Fibroblast of lung (primary cell): ENCODE data around the gene CPNE8. TPM values are rescaled to one million over a fixed set of nuclear protein-coding genes. Genes with fewer than 3 reads are reported as not detected.

Source experiments
- DNase-seq, 2 donors: peaks; one replicate each; pipeline versions ENCODE4 v3.0.0 to v3.0.0-alpha.2; 2010; ENCODE audit warnings: low read depth in 2 of 2
- H2AFZ ChIP-seq: 2 replicates; pipeline ENCODE4 v1.5.1; 2012; ENCODE audit warnings: low read length, control low read depth, inconsistent platforms
- H3K27ac ChIP-seq: 2 replicates; pipeline ENCODE4 v1.5.1; 2011; ENCODE audit warnings: low read length, control low read depth; ENCODE audit not compliant: insufficient read depth
- H3K27me3 ChIP-seq: 2 replicates; pipeline ENCODE4 v1.5.1; 2011; ENCODE audit warnings: mild to moderate bottlenecking, low read length; ENCODE audit not compliant: control insufficient read depth, insufficient read depth
- H3K36me3 ChIP-seq: 2 replicates; pipeline ENCODE4 v1.5.1; 2011; ENCODE audit warnings: low read length; ENCODE audit not compliant: control insufficient read depth, insufficient read depth
- H3K4me1 ChIP-seq: 2 replicates; pipeline ENCODE4 v1.5.1; 2011; ENCODE audit warnings: low read length; ENCODE audit not compliant: control insufficient read depth, insufficient read depth; ENCODE audit errors: extremely low read depth
- H3K4me2 ChIP-seq: 2 replicates; pipeline ENCODE4 v1.5.1; 2011; ENCODE audit warnings: low read length, control low read depth; ENCODE audit not compliant: insufficient read depth; ENCODE audit errors: extremely low read depth
- H3K4me3 ChIP-seq, 4 experiments: fragments of 200-600 bp in 1 of 4; sonication (generic) in 1 of 4; replicated peaks in 1 of 4; 2 replicates each; pipeline ENCODE4 v1.5.1; 2011 to 2016; ENCODE audit warnings: low read length in 4 of 4, low read depth in 3 of 4, mild to moderate bottlenecking in 3 of 4, control low read depth in 2 of 4, inconsistent platforms in 1 of 4, mixed read lengths in 1 of 4; ENCODE audit not compliant: insufficient read depth in 1 of 4; ENCODE audit errors: control extremely low read depth in 1 of 4
- H3K79me2 ChIP-seq: 2 replicates; pipeline ENCODE4 v1.5.1; 2012; ENCODE audit warnings: mild to moderate bottlenecking, low read length, inconsistent platforms; ENCODE audit not compliant: control insufficient read depth, insufficient read depth
- H3K9ac ChIP-seq: 2 replicates; pipeline ENCODE4 v1.5.1; 2011; ENCODE audit warnings: mild to moderate bottlenecking, low read length, control low read depth; ENCODE audit not compliant: insufficient read depth
- H3K9me3 ChIP-seq: 2 replicates; pipeline ENCODE4 v1.5.1; 2012; ENCODE audit warnings: low read depth, low read length; ENCODE audit not compliant: control insufficient read depth, insufficient read depth
- H4K20me1 ChIP-seq: 2 replicates; pipeline ENCODE4 v1.5.1; 2011; ENCODE audit warnings: low read length; ENCODE audit not compliant: control insufficient read depth, insufficient read depth; ENCODE audit errors: extremely low read depth
- EZH2 ChIP-seq: IDR thresholded peaks from 2 replicates; pipeline ENCODE4 v1.5.1; 2012; ENCODE audit warnings: low read length, control low read depth, mild to moderate bottlenecking; ENCODE audit errors: missing control alignments
- polyA plus RNA-seq, 2 donors: library from polyadenylated mRNA; depleted of rRNA in 1 of 2; stranded (reverse) in 1 of 2; unstranded in 1 of 2; fragments of >200 nt; gene quantifications; 2 replicates each; pipeline ENCODE4 v1.2.1, GENCODE V29; 2011 to 2012; ENCODE audit warnings: missing spikeins in 1 of 2
- total RNA-seq: library from RNA; depleted of rRNA; stranded (reverse); fragments of >200 nt; gene quantifications from 2 replicates; pipeline ENCODE4 v1.2.1, GENCODE V29; 2014
- TF ChIP-seq, protein P1 (sequence below), 2 donors: IDR thresholded peaks in 1 of 2; conservative IDR thresholded peaks in 1 of 2; 1 replicate in 1 of 2; 2 replicates in 1 of 2; pipeline ENCODE4 v1.5.1; 2011 to 2012; ENCODE audit warnings: low read length in 2 of 2, control low read depth in 1 of 2, inconsistent platforms in 1 of 2, low read depth in 1 of 2, mild to moderate bottlenecking in 1 of 2

Gene CPNE8
- total and polyA plus RNA-seq, 2 donors (not counting 1 experiment from before 2014, with no cell fraction given): 9.8 to 13.4 TPM

DNA sequence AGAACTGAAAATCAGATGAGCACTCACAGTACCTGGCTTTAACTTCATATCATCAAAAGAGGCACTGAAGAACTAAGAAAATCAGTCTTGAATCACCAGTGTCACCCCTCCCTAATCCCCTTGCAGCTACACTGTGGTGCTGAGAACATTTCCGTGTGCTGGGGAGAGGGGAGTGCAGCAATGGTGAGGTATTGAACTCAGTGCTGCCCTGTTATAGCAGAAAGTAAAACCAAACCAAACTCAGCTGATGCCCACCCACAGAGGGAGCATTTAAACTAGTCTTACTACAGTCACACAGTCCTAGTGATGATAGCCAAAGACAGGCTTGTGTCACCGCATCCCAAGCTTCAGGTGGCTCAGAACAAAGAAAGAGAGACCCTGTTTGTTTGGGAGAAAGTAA is 122.1 kb downstream of the CPNE8 start:
- Histone ChIP-seq H3K27me3 (no peaks in the 10 kb centered on the region), H3K36me3 (no peaks in the 10 kb centered on the region), H3K9me3 (no peaks in the 10 kb centered on the region), H3K4me1 (no peaks in the 10 kb centered on the region), H4K20me1 (no peaks in the 10 kb centered on the region), H3K79me2 (no peaks in the 10 kb centered on the region), H2AFZ (no peak overlapping the region), H3K4me2 (no peak overlapping the region), H3K27ac (no peak overlapping the region), H3K9ac (no peak overlapping the region), H3K4me3 (no peak overlapping the region)
- TF ChIP-seq, protein P1, sequence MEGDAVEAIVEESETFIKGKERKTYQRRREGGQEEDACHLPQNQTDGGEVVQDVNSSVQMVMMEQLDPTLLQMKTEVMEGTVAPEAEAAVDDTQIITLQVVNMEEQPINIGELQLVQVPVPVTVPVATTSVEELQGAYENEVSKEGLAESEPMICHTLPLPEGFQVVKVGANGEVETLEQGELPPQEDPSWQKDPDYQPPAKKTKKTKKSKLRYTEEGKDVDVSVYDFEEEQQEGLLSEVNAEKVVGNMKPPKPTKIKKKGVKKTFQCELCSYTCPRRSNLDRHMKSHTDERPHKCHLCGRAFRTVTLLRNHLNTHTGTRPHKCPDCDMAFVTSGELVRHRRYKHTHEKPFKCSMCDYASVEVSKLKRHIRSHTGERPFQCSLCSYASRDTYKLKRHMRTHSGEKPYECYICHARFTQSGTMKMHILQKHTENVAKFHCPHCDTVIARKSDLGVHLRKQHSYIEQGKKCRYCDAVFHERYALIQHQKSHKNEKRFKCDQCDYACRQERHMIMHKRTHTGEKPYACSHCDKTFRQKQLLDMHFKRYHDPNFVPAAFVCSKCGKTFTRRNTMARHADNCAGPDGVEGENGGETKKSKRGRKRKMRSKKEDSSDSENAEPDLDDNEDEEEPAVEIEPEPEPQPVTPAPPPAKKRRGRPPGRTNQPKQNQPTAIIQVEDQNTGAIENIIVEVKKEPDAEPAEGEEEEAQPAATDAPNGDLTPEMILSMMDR (conservative IDR thresholded peaks at IDR 0.05 in 1 of 2, IDR thresholded peaks at IDR 0.05 in 1 of 2; ENCODE audit: low read depth in 1 of 2, low read length in 2 of 2): no peak
- no peak for TF ChIP-seq EZH2
- DNase-seq: no peak

DNA sequence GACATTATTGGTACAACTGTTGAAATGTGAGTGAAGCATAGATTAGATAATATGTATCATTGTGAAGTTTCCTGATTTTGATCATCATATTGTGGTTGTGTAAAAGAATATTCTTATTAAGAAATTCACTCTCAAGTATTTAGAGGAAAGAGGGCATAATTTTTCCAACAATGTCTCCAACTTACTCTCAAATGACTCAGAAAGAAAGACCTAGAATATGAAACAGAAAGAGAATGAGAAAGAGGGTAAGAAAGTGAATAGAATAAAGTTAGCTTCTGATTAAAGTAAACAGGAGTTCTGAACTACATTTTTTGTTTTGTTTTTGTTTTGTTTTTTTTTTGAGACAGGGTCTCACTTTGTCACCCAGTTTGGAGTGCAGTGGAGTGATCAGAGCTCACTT is 123.0 kb downstream of the CPNE8 start:
- Histone ChIP-seq H3K9me3 (no peaks in the 10 kb centered on the region), H3K79me2 (no peaks in the 10 kb centered on the region), H3K4me1 (no peaks in the 10 kb centered on the region), H3K36me3 (no peaks in the 10 kb centered on the region), H2AFZ (no peak overlapping the region), H3K27me3 (no peaks in the 10 kb centered on the region), H3K4me3 (no peak overlapping the region), H3K4me2 (no peak overlapping the region), H3K9ac (no peak overlapping the region), H3K27ac (no peak overlapping the region), H4K20me1 (no peaks in the 10 kb centered on the region)
- TF ChIP-seq, protein P1 (conservative IDR thresholded peaks at IDR 0.05 in 1 of 2, IDR thresholded peaks at IDR 0.05 in 1 of 2; ENCODE audit: low read depth in 1 of 2, low read length in 2 of 2): no peak
- TF ChIP-seq EZH2: no peak
- no peak for DNase-seq

DNA sequence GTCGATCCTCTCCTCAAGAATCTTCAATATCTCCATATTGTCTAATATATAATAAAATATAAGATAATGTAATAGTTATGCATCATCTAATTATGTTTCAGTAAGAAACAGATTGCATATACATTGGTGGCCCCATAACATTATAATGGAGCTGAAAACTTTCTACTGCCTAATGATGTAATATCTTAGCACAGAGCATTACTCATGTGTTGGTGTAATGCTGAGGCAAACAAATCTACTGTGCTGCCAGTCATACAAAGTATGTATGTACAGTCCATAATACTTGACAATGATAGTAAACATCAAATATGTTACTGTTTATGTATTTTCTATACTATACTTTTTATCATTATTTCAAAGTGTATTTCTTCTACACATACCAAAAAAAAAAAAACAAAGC is 128.7 kb downstream of the CPNE8 start:
- no peak overlapping the region for H3K27ac ChIP-seq
- H2AFZ ChIP-seq: no peak overlapping the region
- H4K20me1 ChIP-seq: no peaks in the 10 kb centered on the region
- H3K79me2 ChIP-seq: no peaks in the 10 kb centered on the region
- no peaks in the 10 kb centered on the region for H3K4me1 ChIP-seq
- no peak overlapping the region for H3K4me3 ChIP-seq
- no peak for TF ChIP-seq EZH2
- TF ChIP-seq, protein P1 (conservative IDR thresholded peaks at IDR 0.05 in 1 of 2, IDR thresholded peaks at IDR 0.05 in 1 of 2; ENCODE audit: low read depth in 1 of 2, low read length in 2 of 2): no peak
- no peak overlapping the region for H3K4me2 ChIP-seq
- H3K27me3 ChIP-seq: no peaks in the 10 kb centered on the region
- no peaks in the 10 kb centered on the region for H3K36me3 ChIP-seq
- no peak overlapping the region for H3K9ac ChIP-seq
- H3K9me3 ChIP-seq: no peaks in the 10 kb centered on the region
- no peak for DNase-seq
